ENCODE measurements around the gene BRINP2. TPM values are rescaled to one million over a fixed set of nuclear protein-coding genes. Genes with fewer than 3 reads are reported as not detected.

BRINP2 gene
- polyA plus RNA-seq, 3 donors: not detected

DNA sequence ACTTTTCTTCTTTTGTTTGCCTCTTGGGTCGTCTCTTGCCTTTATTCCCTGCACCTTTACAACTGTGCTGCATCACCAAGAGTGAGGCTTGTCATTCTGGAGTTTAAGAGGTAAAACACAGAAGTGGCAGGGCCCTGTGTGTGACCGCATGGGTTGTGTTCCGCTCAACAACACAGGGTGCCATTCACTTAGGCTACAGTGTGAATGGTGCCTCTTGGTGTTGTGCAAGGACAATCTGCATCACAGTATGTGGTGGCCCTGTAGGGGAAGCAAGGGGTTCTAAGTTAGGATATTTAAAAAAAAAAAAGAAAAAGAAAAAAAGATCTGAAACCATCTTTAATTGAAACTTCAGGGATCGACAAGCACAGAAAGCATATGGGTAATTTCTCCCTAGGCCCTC is 38.2 kb downstream of the BRINP2 start:
- WGBS (ENCODE audit: insufficient coverage): 90% methylated on average over 2 of the region's 4 CpGs
- Histone ChIP-seq H2AFZ (ENCODE audit: insufficient read depth, low read depth, low read length, poor library complexity, severe bottlenecking) (no peak overlapping the region), H4K20me1 (ENCODE audit: insufficient read depth, low read length) (no peaks in the 10 kb centered on the region), H3K9me3 (replicated peaks in 1 of 2; ENCODE audit: control insufficient read depth in 1 of 2, insufficient read depth in 1 of 2, low read length in 2 of 2) (no peaks in the 10 kb centered on the region), H3K36me3 (replicated peaks in 1 of 2; ENCODE audit: control insufficient read depth in 1 of 2, insufficient read depth in 2 of 2, low read length in 2 of 2) (no peaks in the 10 kb centered on the region), H3K27ac (ENCODE audit: low read depth in 1 of 2, low read length in 2 of 2) (no peak overlapping the region), H3K4me3 (replicated peaks in 1 of 3; ENCODE audit: low read depth in 2 of 3, low read length in 3 of 3) (no peak overlapping the region), H3K79me2 (ENCODE audit: insufficient read depth, low read length) (no peaks in the 10 kb centered on the region), H3K9ac (ENCODE audit: insufficient read depth, low read length, poor library complexity, severe bottlenecking) (no peak overlapping the region), H3K4me2 (replicated peaks; ENCODE audit: extremely low read depth, low read length, poor library complexity, severe bottlenecking) (no peak overlapping the region), H3K4me1 (ENCODE audit: control insufficient read depth in 1 of 2, insufficient read depth in 2 of 2, low read length in 2 of 2) (no peaks in the 10 kb centered on the region), H3K27me3 (ENCODE audit: control insufficient read depth in 2 of 2, insufficient read depth in 2 of 2, low read length in 2 of 2) (no peaks in the 10 kb centered on the region)
- intact Hi-C loops (cut with micrococcal nuclease): no loop called here
- no peaks in the 10 kb centered on the region for H3K4me1 Mint-ChIP-seq
- TF ChIP-seq, protein P1, sequence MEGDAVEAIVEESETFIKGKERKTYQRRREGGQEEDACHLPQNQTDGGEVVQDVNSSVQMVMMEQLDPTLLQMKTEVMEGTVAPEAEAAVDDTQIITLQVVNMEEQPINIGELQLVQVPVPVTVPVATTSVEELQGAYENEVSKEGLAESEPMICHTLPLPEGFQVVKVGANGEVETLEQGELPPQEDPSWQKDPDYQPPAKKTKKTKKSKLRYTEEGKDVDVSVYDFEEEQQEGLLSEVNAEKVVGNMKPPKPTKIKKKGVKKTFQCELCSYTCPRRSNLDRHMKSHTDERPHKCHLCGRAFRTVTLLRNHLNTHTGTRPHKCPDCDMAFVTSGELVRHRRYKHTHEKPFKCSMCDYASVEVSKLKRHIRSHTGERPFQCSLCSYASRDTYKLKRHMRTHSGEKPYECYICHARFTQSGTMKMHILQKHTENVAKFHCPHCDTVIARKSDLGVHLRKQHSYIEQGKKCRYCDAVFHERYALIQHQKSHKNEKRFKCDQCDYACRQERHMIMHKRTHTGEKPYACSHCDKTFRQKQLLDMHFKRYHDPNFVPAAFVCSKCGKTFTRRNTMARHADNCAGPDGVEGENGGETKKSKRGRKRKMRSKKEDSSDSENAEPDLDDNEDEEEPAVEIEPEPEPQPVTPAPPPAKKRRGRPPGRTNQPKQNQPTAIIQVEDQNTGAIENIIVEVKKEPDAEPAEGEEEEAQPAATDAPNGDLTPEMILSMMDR (IDR thresholded peaks at IDR 0.05): no peak
- no peak overlapping the region for H3K27ac Mint-ChIP-seq
- peaks cover 0 to 10% (median 4%) of the 10 kb centered on the region in 7 donors for H3K9me3 Mint-ChIP-seq
- no peak for DNase-seq
- no peak overlapping the region for H3K4me3 Mint-ChIP-seq
- peaks cover 0 to 2% (median 0%) of the 10 kb centered on the region in 3 donors for H3K27me3 Mint-ChIP-seq (ENCODE audit: low read depth in 3 of 3)
- no peaks in the 10 kb centered on the region for H3K36me3 Mint-ChIP-seq

DNA sequence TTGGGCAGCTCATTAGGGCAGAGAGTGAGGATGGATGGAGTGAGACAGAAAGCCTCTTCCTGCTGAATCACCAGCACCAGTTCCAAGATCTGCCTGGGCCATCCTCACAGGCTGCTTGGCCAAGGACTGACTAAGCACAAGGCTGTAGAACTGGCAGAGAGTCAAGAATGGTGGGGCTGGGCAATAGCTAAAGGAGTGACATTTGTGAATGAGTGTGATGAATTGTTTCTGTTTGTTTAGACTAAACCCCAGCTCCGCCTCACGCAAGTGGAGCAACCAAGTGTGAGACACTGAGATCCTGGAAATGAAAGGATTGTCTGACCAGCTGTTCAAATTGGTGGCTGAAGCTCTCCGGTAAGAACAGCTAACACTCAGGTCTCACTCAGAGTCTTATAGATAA is 38.6 kb downstream of the BRINP2 start:
- no peaks in the 10 kb centered on the region for H4K20me1 ChIP-seq (ENCODE audit: insufficient read depth, low read length)
- Mint-ChIP-seq H3K9me3 (peaks cover 0 to 13% (median 3%) of the 10 kb centered on the region in 7 donors), H3K27me3 (ENCODE audit: low read depth in 3 of 3) (peaks cover 0 to 2% (median 0%) of the 10 kb centered on the region in 3 donors), H3K4me1 (no peaks in the 10 kb centered on the region), H3K4me3 (no peak overlapping the region), H3K27ac (no peak overlapping the region), H3K36me3 (no peaks in the 10 kb centered on the region)
- TF ChIP-seq, protein P1 (IDR thresholded peaks at IDR 0.05): no peak
- H2AFZ ChIP-seq (ENCODE audit: insufficient read depth, low read depth, low read length, poor library complexity, severe bottlenecking): no peak overlapping the region
- no peak for DNase-seq
- no peak overlapping the region for H3K9ac ChIP-seq (ENCODE audit: insufficient read depth, low read length, poor library complexity, severe bottlenecking)
- no peaks in the 10 kb centered on the region for H3K4me1 ChIP-seq (ENCODE audit: control insufficient read depth in 1 of 2, insufficient read depth in 2 of 2, low read length in 2 of 2)
- 82% methylated on average over 2 of the region's 3 CpGs for WGBS (ENCODE audit: insufficient coverage)
- no peak overlapping the region for H3K27ac ChIP-seq (ENCODE audit: low read depth in 1 of 2, low read length in 2 of 2)
- no peaks in the 10 kb centered on the region for H3K27me3 ChIP-seq (ENCODE audit: control insufficient read depth in 2 of 2, insufficient read depth in 2 of 2, low read length in 2 of 2)
- intact Hi-C loops (cut with micrococcal nuclease): no loop called here
- no peak overlapping the region for H3K4me3 ChIP-seq (replicated peaks in 1 of 3; ENCODE audit: low read depth in 2 of 3, low read length in 3 of 3)
- H3K9me3 ChIP-seq (replicated peaks in 1 of 2; ENCODE audit: control insufficient read depth in 1 of 2, insufficient read depth in 1 of 2, low read length in 2 of 2): no peaks in the 10 kb centered on the region
- H3K36me3 ChIP-seq (replicated peaks in 1 of 2; ENCODE audit: control insufficient read depth in 1 of 2, insufficient read depth in 2 of 2, low read length in 2 of 2): no peaks in the 10 kb centered on the region
- H3K79me2 ChIP-seq (ENCODE audit: insufficient read depth, low read length): no peaks in the 10 kb centered on the region
- H3K4me2 ChIP-seq (replicated peaks; ENCODE audit: extremely low read depth, low read length, poor library complexity, severe bottlenecking): no peak overlapping the region

Data from CD14-positive monocyte (primary cell).